GM18861 (cell line): ENCODE data around the gene AGFG1.
A peak's percentile ranks its signal among the peaks of the same experiment; 100 is the strongest.
"Not testable (repeated sequence)": the region's sequence is repeated elsewhere in the genome, so short reads cannot be mapped to it uniquely, and the experiment has no call there.

ENCODE experiments used
- ATAC-seq: cut with Tn5 transposase; IDR thresholded peaks from one replicate; pipeline ENCODE4 v1.9.1; 2021; ENCODE audit not compliant: unreplicated experiment

The AGFG1 gene

DNA sequence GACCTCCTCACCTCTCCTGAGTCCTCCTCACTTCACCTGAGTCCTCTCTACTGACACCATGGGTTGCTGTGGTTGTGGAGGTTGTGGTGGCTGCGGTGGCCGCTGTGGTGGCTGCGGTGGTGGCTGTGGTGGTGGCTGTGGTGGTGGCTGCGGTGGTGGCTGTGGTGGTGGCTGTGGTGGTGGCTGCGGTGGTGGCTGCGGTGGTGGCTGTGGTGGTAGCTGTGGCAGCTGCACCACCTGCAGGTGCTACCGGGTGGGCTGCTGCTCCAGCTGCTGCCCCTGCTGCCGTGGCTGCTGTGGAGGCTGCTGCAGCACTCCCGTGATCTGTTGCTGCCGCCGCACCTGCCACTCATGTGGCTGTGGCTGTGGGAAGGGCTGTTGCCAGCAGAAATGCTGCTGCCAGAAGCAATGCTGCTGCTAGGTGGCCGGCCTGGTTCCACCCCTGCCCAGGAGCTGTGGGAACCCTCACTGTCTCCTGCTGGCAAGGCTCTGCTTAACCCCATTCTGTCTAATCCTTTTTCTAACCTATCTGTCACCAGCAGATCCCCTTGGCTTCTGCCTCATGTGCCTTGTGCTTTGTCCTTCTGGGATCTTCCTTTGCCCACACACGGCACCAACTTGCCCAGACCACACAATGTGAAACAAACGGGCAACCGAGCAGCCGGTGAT, 127.0 kb downstream of the AGFG1 start, which contains the start of gene SCYGR2:
SCYGR2 (plus strand) TSS at position 59 of the 669 bp plus-strand sequence; CDS start at position 59, 0 bp downstream.
- not testable (repeated sequence) for ATAC-seq

DNA sequence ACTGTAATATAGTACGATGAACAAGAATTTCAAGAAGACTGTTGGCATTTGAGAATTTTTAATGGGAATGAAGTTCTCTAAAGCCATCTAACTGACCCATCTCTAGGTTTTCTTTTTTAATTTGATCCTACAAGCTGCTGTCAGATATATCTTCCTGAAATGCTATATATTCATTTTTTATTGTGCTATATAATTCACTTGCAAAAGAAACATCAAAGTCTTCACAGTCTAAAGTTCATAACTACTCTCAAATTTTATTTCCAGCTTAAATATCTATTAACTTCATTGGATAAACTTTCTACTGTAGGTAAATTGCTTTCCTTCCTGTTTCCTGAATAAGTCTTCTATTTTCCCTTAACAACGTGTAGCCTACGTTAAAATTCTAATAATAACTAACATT, 130.4 kb downstream of the AGFG1 start:
- no peak for ATAC-seq

DNA sequence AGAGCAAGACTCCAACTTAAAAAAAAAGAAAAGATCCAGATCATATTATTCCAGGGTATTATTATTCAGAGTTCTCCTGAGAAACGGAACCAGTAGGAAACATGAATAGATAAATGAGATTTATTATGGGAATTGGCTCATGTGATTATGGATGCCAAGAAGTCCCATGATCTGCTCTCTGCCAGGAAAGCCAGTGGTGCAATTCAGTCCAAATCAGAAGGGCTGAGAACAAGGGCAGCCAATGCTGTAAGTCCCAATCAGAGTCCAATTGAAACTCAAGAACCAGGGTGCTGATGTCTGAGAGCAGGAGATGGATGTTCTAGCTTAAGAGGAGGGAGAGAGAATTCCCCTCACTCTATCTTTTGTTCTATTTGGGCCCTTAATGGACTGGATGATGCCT, 134.5 kb downstream of the AGFG1 start:
- no peak for ATAC-seq

- no peak for ATAC-seq
Observed at GRCh38 chr2:227607941-227608340, 136.0 kb downstream of the AGFG1 start.

GRCh38 chr2:227608561-227609338, 136.8 kb downstream of the AGFG1 start:
- ATAC-seq = peak; percentile 65

- no peak for ATAC-seq
Observed at GRCh38 chr2:227610123-227610522, 138.2 kb downstream of the AGFG1 start.
